ENCODE data around the gene TMED6. TPM values are rescaled to one million over a fixed set of nuclear protein-coding genes. Genes with fewer than 3 reads are reported as not detected.

TMED6 gene
- total RNA-seq, 2 donors from 2014 or later = 1.5 TPM; not detected in 1

DNA sequence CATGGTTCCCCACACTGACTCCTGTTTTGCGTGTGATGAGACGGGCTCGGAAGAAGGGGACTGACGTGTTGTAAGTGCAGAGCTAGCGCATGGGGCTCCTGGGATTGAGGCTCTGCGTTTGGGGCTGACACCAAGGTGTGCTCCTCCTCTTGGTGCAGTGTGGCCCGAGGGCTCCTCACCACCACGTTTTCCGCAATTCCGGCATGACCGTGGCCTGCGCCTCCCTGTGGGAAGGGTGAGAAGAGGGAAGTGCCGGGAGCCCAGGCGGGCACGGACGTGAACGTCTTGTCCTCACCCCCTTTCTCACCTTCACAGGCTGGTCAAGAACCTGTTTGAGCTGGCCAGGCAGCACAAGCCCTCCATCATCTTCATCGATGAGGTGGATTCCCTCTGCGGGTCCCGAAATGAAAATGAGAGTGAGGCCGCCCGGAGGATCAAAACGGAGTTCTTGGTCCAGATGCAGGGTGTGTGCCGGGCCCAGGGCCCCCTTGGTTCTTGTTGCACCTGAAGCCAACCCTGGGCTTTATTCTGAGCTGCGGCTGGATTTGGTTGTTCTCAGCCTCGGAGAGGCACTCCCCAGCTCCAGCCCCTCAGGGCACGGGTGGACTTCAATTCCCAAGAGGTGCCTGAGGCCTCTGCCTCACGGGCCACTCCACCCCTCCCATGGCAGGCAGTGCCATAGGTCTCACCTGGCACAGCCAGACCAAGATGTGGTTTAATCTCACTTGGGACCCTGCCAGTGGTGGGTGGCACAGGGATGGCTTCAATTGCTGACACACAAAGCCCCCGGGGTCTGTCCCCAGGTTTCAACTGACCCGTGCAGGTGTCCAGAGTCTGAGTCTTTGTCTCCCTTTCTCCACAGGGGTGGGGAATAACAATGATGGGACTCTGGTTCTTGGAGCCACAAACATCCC, 31.5 kb downstream of the TMED6 start:
- Histone ChIP-seq H3K4me3 (no peak overlapping the region), H3K27ac (no peak overlapping the region), H3K27me3 (replicated peaks; ENCODE audit: insufficient read depth) (no peaks in the 10 kb centered on the region), H3K9me3 (no peaks in the 10 kb centered on the region), H3K4me1 (ENCODE audit: control insufficient read depth in 1 of 2, low read depth in 2 of 2) (peaks cover 0 to 6% of the 10 kb centered on the region in 2 donors), H3K36me3 (peaks cover 85% of the 10 kb centered on the region)
- TF ChIP-seq, protein P1, sequence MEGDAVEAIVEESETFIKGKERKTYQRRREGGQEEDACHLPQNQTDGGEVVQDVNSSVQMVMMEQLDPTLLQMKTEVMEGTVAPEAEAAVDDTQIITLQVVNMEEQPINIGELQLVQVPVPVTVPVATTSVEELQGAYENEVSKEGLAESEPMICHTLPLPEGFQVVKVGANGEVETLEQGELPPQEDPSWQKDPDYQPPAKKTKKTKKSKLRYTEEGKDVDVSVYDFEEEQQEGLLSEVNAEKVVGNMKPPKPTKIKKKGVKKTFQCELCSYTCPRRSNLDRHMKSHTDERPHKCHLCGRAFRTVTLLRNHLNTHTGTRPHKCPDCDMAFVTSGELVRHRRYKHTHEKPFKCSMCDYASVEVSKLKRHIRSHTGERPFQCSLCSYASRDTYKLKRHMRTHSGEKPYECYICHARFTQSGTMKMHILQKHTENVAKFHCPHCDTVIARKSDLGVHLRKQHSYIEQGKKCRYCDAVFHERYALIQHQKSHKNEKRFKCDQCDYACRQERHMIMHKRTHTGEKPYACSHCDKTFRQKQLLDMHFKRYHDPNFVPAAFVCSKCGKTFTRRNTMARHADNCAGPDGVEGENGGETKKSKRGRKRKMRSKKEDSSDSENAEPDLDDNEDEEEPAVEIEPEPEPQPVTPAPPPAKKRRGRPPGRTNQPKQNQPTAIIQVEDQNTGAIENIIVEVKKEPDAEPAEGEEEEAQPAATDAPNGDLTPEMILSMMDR (IDR thresholded peaks at IDR 0.05) = no peak
- no peak for ATAC-seq (ENCODE audit: insufficient number of reproducible peaks, low FRiP score, low read depth)
- DNase-seq (ENCODE audit: low spot score) = no peak

DNA sequence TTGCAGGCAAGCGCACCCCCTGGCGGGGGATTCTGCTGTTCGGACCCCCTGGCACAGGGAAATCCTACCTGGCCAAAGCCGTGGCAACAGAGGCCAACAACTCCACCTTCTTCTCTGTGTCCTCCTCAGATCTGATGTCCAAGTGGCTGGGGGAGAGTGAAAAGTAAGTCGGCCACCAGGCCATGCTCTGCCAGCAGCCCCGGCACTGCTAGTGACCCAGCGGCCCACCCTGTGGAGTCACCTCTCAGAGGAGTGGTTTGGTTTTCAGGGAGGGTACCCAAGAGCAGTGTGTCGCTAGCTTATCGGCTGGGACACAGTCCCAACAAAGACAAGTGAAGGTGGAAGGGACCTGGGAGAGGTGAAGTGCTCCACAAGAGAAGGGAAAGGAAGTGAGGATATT, 32.2 kb downstream of the TMED6 start:
- Histone ChIP-seq H3K4me1 (ENCODE audit: control insufficient read depth in 1 of 2, low read depth in 2 of 2) (peaks cover 0 to 6% of the 10 kb centered on the region in 2 donors), H3K27ac (no peak overlapping the region), H3K4me3 (no peak overlapping the region), H3K27me3 (replicated peaks; ENCODE audit: insufficient read depth) (no peaks in the 10 kb centered on the region), H3K36me3 (peaks cover 78% of the 10 kb centered on the region), H3K9me3 (no peaks in the 10 kb centered on the region)
- DNase-seq (ENCODE audit: low spot score) (no peak), ATAC-seq (ENCODE audit: insufficient number of reproducible peaks, low FRiP score, low read depth) (no peak)
- TF ChIP-seq, protein P1 (IDR thresholded peaks at IDR 0.05) = no peak

DNA sequence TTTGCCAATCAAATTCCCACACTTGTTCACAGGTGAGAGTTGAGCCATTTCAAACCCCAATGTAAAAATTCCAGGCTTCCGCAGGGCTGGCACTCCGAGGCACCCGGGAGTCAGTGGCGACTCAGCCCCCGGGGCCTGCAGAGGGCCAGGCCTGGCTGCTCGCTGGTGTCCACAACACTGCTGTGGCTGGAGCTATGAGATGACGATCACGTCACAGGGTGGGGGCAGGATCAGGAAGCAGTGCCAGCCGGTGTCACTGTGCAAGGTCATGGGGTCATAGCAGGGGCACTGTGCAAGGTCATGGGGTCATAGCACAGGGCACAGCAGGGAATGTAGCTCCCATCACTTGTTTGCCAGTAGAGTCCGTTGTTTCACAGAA, 32.7 kb downstream of the TMED6 start:
- peaks cover 0 to under 1% of the 10 kb centered on the region in 2 donors for H3K4me1 ChIP-seq (ENCODE audit: control insufficient read depth in 1 of 2, low read depth in 2 of 2)
- H3K4me3 ChIP-seq = no peak overlapping the region
- TF ChIP-seq, protein P1 (IDR thresholded peaks at IDR 0.05) = no peak
- DNase-seq (ENCODE audit: low spot score) = no peak
- H3K9me3 ChIP-seq = no peaks in the 10 kb centered on the region
- H3K36me3 ChIP-seq = peaks cover 74% of the 10 kb centered on the region
- no peaks in the 10 kb centered on the region for H3K27me3 ChIP-seq (replicated peaks; ENCODE audit: insufficient read depth)
- no peak overlapping the region for H3K27ac ChIP-seq
- ATAC-seq (ENCODE audit: insufficient number of reproducible peaks, low FRiP score, low read depth) = no peak

DNA sequence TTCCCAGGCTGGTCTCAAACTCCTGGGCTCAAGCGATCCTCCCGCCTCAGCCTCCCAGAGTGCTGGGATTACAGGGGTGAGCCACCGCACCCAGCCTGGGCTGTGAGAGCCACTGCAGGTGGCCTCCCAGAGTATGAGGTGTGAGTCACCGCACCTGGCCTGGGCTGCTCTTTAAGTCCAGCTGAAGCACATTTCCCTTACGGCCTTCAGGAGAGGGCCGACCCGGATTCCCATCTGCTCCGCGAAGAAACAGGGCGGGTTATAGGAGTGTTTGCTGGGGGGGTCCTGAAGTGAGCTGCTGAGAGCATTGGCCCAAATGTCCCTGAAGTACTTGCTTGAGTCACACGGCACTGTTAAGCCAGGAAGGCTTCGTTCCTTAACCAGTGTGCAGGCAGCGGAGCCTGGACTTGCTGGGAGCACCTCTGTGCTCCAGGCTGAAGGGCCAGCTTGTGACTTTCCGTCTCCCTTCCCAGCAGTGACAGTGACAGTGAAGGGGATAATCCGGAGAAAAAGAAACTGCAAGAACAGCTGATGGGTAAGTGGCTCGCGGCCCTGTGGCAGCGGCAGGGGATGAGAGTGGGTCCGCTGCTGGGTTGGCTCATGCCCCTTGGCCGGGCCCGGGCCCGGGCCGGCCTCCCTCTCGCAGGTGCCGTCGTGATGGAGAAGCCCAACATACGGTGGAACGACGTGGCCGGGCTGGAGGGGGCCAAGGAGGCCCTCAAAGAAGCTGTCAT, 33.2 kb downstream of the TMED6 start:
- TF ChIP-seq, protein P1 (IDR thresholded peaks at IDR 0.05) = no peak
- no peaks in the 10 kb centered on the region for H3K27me3 ChIP-seq (replicated peaks; ENCODE audit: insufficient read depth)
- H3K36me3 ChIP-seq = peaks cover 70% of the 10 kb centered on the region
- peaks cover 0 to under 1% of the 10 kb centered on the region in 2 donors for H3K4me1 ChIP-seq (ENCODE audit: control insufficient read depth in 1 of 2, low read depth in 2 of 2)
- no peak overlapping the region for H3K4me3 ChIP-seq
- no peaks in the 10 kb centered on the region for H3K9me3 ChIP-seq
- no peak for DNase-seq (ENCODE audit: low spot score)
- ATAC-seq (ENCODE audit: insufficient number of reproducible peaks, low FRiP score, low read depth) = no peak
- H3K27ac ChIP-seq = no peak overlapping the region

DNA sequence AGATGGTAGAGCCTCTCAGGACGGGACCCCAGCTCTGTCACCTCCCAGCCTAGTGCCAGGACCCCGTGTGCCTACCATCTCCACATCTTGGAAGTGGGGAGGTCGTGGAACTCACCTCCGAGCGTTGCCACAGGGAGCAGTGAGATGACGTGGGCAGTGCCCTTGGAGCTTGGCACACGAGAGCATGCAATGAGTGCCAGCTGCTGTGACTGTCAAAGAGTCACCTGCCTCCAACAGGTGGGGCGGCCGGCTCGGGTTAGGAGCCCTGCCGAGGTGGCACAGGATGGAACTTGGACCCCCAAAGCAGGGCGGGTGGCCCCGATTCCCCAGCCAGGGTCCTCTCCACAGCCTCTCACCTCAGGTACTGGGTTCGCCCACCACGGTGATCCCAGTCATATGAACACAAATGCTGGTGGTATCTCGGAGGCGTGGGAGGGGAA, 35.0 kb downstream of the TMED6 start:
- Histone ChIP-seq H3K27me3 (replicated peaks; ENCODE audit: insufficient read depth) (no peaks in the 10 kb centered on the region), H3K4me3 (no peak overlapping the region), H3K36me3 (peaks cover 53% of the 10 kb centered on the region), H3K27ac (no peak overlapping the region), H3K9me3 (no peaks in the 10 kb centered on the region), H3K4me1 (ENCODE audit: control insufficient read depth in 1 of 2, low read depth in 2 of 2) (peaks cover 14% of the 10 kb centered on the region in 2 donors)
- DNase-seq (ENCODE audit: low spot score) = no peak
- ATAC-seq (ENCODE audit: insufficient number of reproducible peaks, low FRiP score, low read depth) = no peak
- TF ChIP-seq, protein P1 (IDR thresholded peaks at IDR 0.05) = no peak
